GM19455 (cell line): ENCODE measurements around the gene CD99L2.

ENCODE experiments used
- ATAC-seq: cut with Tn5 transposase; IDR thresholded peaks from one replicate; pipeline ENCODE4 v1.9.1; 2021; ENCODE audit not compliant: unreplicated experiment

CD99L2 gene, protein sequence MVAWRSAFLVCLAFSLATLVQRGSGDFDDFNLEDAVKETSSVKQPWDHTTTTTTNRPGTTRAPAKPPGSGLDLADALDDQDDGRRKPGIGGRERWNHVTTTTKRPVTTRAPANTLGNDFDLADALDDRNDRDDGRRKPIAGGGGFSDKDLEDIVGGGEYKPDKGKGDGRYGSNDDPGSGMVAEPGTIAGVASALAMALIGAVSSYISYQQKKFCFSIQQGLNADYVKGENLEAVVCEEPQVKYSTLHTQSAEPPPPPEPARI

GRCh38 chrX:150898343-150899190, at the start of gene CD99L2:
Gene CD99L2, minus strand, starts transcription at chrX:150898668. Its CDS starts 80 bp downstream, at chrX:150898588.
- ATAC-seq: peak; percentile 90

- ATAC-seq: no peak
These were observed 45.8 kb upstream of the CD99L2 start for GRCh38 chrX:150944233-150944632.

DNA sequence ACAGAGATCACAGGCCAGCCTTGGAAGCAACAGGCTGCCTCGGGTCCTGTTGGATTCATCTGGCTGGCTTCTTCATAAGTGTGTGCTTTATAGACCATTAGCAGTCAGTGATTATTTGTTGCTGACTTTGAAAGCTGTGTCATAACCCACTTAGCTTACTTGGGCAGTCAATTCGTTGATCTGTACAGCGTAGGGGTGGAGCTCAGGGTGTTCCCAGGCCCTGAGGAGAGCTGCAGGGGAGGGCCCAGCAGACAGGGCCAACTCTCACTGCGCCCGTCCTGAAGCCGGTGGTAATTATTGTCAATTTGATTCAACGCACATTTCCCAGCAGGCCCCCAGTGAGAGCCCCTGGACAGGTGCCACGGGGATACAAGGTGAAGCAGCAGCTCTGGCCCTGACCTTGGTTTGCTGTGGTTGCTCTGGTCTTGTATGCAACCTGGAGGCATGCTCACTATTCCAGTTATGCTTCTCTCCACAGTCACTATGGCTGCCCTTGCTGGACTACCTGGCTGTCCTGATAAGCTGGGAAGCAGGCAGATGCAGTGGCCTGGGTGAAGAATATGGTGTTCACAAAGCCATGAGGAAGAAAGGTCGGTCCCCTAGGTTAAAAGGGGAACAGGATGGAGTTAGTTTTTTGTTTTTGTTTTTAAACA, 44.6 kb upstream of the CD99L2 start:
- ATAC-seq: no peak

GRCh38 chrX:150941580-150941979, 43.1 kb upstream of the CD99L2 start:
- ATAC-seq: no peak

GRCh38 chrX:150940844-150941495, 42.5 kb upstream of the CD99L2 start:
- ATAC-seq: no peak

GRCh38 chrX:150936556-150936955, 38.1 kb upstream of the CD99L2 start:
- ATAC-seq: no peak

GRCh38 chrX:150935467-150935866, 37.0 kb upstream of the CD99L2 start:
- no peak for ATAC-seq

- no peak for ATAC-seq
These were observed 36.0 kb upstream of the CD99L2 start for GRCh38 chrX:150934453-150934852.

DNA sequence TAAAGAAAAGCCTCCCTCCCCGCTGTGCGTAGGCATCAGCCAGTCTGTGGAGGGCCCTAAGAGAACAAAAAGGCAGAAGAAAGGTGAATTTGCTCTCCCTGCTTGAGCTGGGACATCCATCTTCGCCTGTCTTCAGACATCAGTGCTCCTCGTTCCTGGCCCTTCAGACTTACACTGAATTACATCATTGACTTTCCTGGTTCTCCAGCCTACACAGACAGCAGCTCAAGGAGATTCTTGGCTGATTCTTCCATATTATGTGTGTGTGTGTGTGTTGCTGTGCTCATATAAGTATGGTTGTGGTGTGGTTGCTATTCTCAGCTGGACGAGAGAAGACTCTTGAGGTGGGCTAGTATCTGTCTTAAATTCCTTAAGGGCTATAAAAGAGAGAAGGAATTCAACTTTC, 35.5 kb upstream of the CD99L2 start:
- no peak for ATAC-seq

DNA sequence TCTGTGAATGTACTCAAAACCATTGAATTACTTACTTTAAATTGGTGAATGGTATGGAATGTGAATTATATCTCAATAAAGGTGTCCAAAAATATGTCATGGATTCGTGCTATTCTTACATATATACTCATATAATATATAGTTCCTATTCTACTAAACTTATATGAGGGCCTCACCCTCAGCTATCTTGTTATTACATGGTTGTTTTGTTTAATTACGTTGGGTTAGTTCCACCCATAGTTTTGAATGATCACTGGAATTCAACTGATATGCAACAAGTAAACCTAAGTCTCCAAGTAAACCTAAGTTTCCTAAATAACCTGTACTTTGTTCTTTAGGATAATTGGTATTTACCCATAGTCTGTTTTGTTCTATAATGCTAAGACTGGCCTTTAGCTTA, 30.6 kb upstream of the CD99L2 start:
- ATAC-seq: no peak

GRCh38 chrX:150926791-150927190, 28.3 kb upstream of the CD99L2 start:
- ATAC-seq: no peak

DNA sequence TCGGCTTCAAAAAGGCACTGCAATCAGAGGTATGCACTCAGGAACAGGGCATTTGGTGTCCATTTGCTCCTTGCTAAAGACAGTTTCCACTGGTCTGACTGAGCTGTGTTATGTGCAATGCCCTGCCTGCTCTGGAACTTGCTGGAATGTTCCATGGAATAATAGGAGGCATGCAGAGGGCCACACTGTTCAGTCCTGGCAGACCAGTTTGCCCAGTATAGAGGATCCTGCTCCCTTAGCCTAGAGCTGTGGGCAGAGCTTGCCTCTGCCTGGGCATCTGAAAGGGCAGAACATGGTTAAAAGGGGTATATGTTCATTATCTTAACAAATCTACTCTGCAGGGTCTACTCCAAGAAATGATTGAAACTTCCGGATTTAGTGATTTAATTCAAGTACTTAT, 27.8 kb upstream of the CD99L2 start:
- no peak for ATAC-seq

DNA sequence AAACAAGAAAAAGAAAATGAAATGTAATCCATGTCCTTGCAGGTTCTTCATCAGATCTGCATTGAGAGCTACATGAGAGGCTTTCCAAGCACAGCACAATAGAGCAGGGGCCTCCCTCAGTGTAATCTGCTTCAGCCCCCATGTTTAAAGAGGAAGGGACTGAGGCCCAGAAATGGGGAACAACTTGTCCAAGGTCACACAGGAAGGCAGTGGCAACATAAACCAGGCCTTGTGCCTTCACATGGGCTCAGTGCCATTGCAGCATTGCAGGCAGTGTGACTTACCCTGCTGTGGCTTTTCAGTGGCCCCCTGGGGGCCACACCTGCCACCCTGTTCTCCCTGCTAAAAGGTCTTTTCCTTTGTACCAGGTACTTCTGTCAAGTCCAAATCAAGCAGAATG, 20.9 kb upstream of the CD99L2 start:
- ATAC-seq: no peak

GRCh38 chrX:150913511-150913910, 15.0 kb upstream of the CD99L2 start:
- ATAC-seq: no peak

GRCh38 chrX:150907474-150907873, 9.0 kb upstream of the CD99L2 start:
- ATAC-seq: no peak

- no peak for ATAC-seq
These were observed 8.2 kb upstream of the CD99L2 start for GRCh38 chrX:150906694-150907093.

- no peak for ATAC-seq
These were observed 6.8 kb upstream of the CD99L2 start for GRCh38 chrX:150905293-150905692.

DNA sequence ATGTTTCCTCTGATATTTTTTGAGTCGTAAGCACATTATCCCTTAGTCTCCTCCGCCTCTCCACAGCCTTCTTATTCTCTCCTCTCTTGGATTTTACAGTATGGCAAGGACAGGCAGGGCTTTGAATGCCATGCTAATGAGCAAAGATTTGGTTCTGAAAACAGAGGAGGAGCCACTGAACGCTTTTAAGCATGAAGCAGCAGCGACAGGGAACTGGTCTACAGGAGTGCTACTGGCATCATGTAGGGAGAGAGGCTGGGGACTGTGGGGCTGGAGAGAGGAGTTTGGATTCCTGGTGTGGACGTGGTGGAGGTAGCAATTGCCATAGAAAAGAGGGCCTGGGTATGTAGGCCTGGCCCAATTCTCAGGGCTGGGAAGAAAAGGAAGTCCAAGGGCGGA, 4.6 kb upstream of the CD99L2 start:
- no peak for ATAC-seq

DNA sequence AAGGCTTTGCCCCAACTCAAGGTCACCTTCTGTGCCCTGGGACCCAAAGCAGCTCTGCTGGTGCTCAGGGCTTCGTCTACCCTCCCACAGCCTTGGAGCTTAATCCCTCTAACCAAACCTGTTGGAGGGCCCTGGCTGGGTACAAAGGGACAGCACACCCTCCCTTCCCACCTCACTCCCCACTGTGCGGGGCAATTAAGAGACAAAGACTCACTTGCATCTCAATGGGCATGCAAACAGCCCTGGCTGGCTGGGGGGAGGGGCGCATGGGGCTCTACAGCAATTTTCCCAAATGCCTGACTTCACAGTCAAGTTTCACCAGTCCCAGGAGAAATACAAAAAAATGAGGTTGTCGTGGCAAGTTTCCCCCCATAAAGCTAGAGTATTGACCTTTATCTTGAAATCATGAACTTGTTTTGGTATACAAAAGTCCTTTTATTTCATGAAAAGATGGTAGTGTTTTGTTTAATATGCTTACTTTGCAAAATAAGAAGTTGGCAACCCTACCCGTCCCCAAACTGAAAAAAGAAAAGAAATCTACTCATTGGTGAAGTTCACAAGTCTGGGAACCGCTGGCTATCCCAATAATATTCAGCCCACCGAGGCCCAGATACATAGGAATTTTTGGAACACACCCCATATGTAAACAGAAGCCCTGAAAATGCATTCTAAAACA, 4.1 kb upstream of the CD99L2 start:
- ATAC-seq: no peak

- ATAC-seq: peak; percentile 49
These were observed 806 bp upstream of the CD99L2 start for GRCh38 chrX:150899191-150899757.
